Measurements from ENCODE around the gene ALG9.
"Not testable (repeated sequence)": the region's sequence is repeated elsewhere in the genome, so short reads cannot be mapped to it uniquely, and the experiment has no call there.

ALG9 gene

DNA sequence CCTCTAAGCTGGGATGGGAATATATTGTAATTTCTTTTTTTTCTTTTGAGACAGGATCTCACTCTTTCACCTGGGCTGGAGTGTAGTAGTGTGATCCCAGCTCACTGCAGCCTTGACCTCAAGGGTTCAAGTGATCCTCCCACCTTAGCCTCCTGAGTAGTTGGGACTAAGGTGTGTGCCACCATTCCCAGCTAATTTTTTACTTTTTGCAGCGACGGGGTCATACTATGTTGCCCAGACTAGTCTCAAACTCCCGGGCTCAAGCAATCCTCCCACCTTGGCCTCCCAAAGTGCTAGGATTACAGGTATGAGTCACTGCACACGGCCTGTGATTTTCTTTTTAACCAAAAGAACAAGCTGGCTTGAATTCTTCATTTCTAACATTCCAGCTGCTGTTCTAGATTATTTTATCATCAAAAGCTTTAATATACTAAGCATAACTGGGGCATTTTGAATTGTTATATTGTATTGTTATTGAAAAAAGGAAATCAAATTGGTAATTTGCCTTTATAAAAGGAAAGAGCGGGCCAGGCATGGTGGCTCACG lies 78.4 kb downstream of the ALG9 start:
- DNase-seq, result no peak

GRCh38 chr11:111792314-111792713 lies 79.1 kb downstream of the ALG9 start:
- DNase-seq, result no peak

GRCh38 chr11:111788464-111788863 lies 82.9 kb downstream of the ALG9 start:
- DNase-seq, result no peak

DNA sequence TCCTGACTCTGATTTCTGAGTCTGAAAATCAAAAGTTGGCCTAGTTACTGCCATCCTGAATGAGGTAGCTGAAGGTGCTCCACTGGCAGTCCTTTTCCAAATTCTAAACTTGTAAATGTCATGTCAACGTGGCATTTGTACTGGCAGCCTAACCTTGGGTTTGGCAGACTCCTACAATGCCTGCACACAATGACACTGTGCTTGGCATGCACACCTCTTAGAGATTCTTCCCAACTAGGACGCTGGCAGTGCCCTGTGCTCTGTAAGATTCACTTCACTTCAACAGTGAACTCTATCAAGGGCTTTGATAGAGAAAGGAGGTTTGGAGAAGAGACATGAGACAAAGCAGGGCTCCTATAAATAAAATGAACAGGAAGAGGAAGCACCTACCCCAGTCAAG lies 83.3 kb downstream of the ALG9 start:
- no peak for DNase-seq

DNA sequence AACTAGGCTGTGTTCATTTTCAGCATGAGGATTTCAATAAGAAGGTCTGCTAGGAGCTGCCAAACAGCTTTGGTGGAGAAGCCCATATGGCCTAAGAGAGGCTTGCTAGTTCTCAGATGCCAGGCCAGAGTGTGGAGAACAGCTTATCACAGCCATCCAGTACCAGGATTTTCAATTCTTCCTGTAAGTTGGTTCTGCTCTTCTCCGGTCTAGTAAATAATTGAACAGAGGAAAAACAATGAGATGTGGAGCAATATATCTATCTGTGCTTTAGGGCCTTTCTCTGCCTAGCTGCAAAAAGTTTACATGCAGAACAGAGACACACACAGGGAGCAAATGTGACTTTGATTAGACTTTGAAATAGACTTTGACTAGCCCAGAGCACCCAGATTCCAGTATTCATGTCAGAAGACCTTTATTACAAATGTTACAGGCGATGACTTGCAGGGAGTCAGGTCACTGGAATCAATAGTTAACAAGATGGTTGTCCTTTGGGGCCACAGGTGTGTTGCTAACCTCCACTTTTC lies 85.4 kb downstream of the ALG9 start:
- no peak for DNase-seq

DNA sequence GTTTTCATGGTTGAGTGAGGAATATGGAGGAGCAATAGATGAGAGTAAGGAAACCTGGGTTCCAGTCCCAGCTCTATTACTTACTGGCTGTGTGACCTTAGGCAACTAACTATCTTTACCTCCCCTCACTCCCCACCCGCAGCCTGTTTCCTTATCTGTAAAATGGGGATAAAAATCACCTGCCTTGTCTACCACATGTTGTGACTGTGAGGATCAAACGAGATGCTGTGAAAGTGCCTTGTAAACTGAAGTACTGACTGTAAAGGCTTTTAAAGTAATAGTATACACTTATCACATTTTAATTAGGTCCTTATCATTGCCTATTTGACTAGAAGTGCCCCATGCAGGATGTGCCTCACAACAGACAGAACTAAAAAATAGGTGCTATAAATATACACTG lies 86.3 kb downstream of the ALG9 start:
- no peak for DNase-seq

GRCh38 chr11:111784311-111784710 lies 87.1 kb downstream of the ALG9 start:
- DNase-seq, result not testable (repeated sequence)

GRCh38 chr11:111782109-111782741 lies 89.2 kb downstream of the ALG9 start:
- no peak for DNase-seq

DNA sequence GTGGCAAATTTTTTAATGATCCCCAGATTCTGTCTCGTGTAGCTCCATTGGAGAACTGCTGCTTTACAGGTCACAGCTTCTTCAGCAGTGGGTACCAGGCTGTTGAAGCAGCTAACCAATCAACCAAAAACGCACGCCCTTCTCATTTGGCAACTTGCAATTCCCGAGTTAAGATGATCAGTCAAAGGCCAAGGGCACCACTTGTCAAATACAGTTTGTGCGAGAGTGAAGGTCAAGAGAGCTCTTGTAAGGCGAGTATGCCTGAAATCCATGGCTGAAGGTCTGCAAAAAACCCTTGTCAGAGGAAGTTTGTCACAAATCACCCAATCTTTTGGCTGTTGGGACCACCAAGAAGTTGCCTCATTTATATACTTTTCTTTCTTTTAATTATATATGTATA lies 92.3 kb downstream of the ALG9 start:
- no peak for DNase-seq

DNA sequence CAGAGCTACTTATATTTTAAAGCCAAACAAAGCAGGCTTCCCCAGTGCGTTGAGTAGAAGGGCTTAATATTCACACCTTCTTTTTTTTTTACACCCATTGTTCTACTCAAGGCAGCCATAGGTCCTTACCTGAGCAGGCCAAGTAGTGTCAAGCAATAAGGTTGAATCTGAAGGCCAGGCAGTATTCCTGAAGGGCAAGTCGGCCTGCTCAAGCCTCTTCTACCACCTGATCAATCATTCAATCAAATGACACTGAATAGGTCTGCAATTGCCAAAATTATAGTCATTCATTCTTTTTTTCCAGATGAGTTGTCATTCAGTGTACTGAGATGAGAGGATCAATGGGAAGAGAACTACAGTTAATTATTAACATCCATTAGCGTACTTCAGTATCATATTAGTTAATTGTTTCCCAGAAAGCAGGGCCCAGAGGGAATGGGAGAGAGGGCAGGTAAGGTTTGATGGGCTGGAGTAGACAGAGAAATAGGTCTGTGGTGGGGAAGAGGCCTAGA lies 93.3 kb downstream of the ALG9 start:
- DNase-seq, result no peak

DNA sequence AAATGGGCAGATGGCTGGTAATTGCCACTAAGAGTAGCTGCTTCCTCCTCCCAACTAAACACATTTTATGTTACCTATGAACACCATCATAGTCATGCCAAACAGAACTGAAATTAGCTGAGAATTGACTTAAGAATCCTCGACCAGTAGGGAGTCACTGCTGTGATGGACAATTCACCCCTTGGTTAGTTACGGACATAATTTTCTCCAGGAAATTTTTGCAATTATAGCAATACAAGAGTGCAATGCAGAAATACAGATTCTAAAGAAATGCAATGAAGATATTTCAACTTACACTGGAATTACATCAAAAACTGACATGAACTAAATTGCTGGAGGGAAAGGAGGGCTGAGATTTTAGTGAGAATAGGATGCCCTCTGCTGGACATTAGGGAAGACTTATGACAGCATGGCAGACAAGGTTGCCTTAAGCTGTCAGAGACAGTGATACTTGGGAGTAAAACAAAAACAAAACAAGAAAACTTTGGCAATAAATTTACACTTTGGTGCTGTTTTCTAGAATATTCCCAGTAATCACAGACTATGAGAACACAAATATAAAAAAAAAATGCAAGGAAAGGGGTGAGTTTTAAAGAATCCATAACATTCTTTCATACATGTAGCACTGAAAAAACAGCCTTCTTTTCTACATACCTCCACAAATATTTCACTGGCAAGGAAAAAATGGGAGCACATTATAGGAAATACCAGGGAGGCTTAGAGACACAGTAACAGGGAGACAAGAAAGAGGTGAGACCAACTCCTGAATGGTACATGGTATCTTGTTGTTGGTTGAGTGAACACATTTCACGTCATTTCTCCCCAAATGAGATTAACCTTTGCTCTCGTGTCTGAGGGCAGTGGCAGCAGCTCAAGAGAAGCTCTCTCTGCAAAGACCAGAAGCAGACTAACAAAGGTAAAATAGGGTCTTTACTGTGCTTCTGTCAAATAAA lies 94.0 kb downstream of the ALG9 start:
- no peak for DNase-seq

DNA sequence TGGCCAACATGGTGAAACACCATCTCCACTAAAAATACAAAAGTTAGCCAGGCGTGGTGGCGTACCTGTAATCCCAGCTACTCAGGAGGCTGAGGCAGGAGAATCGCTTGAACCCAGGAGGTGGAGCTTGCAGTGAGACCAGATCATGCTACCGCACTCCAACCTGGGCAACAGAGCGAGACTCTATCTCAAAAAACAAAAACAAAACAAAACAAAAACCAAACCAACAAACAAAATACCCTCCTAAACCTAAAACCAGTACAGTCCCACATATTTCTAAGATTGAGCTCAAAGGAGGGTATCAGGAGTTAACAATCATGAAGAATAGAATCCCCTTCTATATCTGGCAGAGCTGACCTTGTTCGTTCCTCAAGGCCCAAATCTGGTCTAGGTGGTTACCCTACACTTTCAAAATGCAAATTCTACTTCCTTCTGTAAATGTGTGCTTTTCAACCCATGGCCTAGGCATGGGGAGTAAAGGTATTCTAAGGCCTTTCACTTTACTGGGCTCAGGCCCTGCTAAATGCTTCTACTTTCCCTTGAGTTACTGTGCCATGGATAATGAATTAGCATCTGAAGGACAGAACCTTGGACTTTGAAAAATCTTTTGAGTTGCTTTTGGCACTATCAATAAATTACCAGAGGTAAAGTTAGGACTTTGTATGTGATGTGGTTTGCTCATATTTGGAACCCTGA lies 94.8 kb downstream of the ALG9 start:
- no peak for DNase-seq

- DNase-seq, result no peak
Observed at GRCh38 chr11:111774955-111775710, 96.2 kb downstream of the ALG9 start.

GRCh38 chr11:111772535-111772934 lies 98.8 kb downstream of the ALG9 start:
- DNase-seq, result no peak

- DNase-seq, result not testable (repeated sequence)
Observed at GRCh38 chr11:111771205-111771604, 100.2 kb downstream of the ALG9 start.

GRCh38 chr11:111770581-111771134 lies 100.7 kb downstream of the ALG9 start:
- no peak for DNase-seq

DNA sequence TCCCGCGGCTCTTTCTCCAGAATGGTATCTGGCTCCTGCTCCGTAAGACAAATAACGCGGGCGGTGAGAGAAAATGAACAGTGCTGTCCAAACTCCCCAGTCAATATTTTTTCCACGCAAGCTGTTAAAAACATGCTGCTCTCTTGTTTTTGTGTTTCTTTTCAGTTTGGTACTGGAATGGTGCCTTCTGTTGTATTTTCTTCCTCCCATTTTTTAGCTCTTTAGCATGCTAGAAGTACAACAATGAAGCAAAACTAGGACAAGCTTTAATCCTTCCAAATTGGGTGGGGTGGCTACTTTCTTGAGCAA lies 104.6 kb downstream of the ALG9 start:
- no peak for DNase-seq

GRCh38 chr11:111765984-111766833 lies 105.2 kb downstream of the ALG9 start, which contains the start of gene PPP2R1B:
TSS of gene PPP2R1B (minus strand) at chr11:111766389. CDS start at chr11:111766361, 28 bp downstream.
- DNase-seq, result peak; percentile 74

DNA sequence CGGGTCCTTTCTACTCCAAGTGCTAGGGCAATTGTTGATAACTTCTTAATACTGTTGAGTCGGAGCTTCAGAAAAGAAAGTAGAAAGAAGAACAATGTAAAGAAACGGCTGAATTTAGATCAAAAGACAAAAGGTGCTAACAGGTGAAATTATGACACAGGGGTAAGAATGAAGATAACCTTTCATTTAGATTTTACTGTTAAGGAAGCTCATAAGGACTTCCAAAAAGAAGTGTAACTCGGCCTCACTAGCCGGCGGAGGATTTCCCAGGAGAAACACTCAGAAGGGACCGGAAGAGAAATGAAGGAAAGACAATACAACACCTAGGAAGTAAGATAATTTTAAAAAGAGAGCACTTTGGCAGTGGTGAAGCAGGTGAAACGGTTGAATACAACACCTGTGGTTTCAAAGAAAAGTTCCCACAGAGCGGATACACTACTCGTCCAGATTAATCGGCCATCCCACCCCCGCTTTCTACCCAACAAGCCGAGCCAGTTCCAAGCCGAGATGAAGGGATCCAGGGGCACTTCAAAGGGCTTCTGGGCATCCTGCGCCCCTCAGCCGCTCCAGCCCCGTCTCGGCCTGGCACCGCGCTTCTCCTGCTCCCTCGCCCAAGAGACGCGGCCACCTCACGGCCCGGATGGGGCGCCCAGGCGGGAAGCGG lies 105.9 kb downstream of the ALG9 start:
- DNase-seq, result no peak

GRCh38 chr11:111764621-111765020 lies 106.8 kb downstream of the ALG9 start:
- no peak for DNase-seq

All from effector CD8-positive, alpha-beta T cell (primary cell).